Measurements from ENCODE around the gene RNASEH2B.
A peak's percentile ranks its signal among the peaks of the same experiment; 100 is the strongest.

The RNASEH2B gene

DNA sequence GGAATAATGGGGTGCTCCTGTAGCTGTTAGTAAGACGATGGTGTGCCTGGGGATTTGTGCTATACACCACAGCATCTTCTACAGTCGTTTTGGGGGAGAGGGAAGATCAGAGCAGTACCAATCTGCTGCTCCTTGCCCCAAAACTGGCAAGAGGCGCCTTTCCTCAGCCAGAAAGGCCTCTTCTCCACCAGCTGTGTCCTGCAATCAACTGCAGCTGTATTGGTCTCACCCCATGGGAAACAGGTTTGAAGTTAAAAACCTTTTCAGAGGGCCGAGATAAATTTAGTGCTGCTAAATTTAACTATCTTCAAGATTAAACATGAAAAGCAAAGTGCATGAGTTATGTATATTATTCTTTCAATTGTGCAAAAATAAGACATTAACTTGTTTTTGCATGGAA lies 1.2 kb upstream of the RNASEH2B start:
- DNase-seq (ENCODE audit: low read depth): no peak

DNA sequence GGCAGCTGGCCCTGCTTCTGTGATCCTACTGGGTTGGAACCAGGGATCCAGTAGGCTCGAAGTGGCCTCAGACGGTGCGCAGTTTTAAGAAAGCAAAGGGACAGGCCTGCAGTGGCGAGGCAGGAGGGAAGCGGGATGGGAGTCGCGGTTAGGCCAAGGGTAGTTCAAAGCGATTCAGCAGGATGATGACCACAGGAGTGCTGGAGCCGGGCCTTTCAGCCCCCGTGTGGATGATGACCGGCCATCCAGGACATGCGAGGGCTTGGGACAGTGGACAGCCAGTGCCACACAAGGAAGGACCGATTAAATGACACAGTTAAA lies 854 bp downstream of the RNASEH2B start:
- DNase-seq (ENCODE audit: low read depth): peak; percentile 77

DNA sequence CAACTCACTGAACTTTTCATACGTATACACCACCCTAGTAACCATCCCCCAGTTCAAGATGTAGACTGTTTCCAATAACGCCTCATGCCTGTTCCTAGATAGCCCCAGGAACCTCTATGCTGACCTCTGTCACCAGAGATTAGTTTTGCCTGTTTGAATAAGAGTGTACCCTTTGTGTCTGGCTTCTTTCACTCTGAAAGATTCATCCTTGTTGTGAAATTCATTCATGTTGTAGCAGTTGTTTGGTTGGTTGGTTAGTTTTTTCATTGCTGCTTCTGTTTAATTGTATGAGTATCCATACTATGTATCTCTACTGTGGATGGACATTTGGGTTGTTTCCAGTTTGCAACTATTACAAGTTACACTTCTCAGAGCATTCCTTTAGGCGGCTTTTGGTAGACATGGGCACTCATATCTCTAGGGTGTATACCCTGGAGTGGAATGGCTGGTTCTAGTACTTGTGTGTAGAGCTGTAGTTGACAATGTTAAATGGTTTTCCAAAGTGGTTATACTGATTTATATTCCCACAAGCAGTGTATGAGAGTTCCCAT lies 1.6 kb downstream of the RNASEH2B start:
- DNase-seq (ENCODE audit: low read depth): peak; percentile 16

DNA sequence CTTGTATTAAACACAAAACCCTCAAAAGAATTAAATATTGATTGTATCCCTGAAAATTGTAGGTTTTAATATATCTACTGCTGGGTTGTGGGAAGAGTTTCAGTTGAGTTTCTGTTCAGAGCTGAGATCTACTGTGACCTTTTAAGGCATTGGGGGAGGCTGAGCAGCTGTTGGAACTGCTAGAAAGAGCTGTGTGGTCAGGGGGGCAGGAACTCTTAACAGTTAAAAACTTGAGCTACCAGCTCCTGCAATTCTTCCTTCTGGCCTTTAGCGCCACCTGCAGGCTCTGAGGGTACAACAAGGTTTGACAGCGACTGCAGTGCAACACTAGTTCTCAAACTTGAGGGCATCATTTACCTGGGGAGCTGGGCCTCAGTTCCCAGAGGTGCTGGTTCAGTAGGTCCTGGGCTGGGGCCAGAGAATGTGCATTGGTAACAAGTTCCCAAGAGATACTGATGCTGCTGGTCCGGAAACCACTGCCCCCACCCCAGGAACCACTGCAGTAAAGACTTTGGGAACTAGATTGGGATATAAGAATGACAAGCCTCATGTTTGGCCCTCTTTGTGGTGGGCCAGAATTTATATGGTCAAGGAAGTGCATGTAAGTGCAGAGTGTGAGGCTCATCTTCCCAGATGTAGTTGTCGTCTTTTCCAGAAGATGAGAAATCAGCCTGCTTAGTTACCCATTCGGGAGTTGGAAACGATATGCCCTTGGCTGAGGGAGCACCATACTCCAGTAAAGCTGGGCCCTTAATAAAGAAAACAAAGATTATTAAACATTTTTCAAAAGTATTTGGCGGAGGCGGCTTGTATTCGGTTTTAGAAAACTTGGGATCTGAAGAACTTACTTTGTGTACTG lies 2.6 kb downstream of the RNASEH2B start:
- DNase-seq (ENCODE audit: low read depth): peak; percentile 88

DNA sequence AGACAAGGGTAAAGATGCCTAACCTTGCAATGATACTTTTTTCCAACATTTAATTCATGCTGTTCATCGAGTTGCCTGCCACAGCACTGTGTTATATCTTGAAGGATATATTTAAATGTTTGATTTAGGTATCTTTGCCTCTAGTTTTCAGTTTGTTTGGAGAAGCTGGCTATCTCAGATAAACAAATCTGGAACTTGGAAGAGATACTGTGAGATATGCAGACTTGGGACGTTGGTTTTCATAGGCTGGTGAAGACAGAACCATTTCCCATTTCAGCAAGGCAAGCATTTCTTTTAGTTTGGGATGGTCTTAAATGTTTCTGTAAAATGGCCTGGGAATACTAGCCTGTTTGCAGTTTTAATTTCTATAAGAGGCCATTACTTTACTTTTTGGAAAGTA lies 3.3 kb downstream of the RNASEH2B start:
- no peak for DNase-seq (ENCODE audit: low read depth)

DNA sequence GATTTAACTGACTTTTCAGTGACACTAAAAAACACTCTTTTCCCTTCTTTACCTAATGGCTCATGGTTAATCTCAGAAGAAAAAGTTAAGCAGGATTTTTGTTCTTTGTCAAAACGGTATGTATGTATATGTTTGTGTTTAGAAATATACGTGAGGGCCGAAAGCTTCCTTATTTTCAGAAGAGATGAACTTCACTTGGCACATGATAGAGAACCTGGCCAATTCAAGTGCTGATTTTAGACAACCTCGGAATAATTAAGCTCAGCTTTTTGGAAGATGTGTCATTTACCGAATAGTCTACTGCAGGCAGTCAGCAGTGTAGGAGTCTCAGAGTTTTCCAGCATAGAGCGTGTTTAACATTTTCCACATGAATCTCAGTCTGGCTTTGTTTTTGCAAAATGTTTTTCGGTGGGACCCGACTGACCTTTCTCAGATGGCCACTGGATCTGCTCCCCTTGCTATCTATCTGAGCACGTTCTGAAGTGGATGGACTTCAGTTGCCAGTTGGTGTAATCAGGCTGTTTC lies 4.6 kb downstream of the RNASEH2B start:
- DNase-seq (ENCODE audit: low read depth): no peak

DNA sequence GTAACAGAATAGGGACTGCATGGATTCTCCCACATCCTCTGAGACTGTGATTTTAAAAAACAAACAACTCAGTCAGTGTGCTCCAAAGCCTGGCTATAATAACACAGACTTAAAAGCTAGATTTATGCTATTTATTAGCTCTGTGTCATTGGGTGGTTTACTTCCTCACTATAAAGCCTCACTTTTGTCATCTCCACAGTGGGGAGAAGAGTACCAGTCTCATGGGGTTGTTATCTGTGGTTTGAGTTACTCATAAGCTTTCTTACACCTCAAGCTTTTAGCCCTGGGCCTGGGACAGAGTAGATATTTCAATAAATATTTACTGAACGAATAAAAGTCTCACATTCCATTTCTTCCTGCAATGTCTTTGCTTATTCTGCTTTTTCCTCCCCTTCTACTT lies 5.3 kb downstream of the RNASEH2B start:
- DNase-seq (ENCODE audit: low read depth): peak; percentile 59

DNA sequence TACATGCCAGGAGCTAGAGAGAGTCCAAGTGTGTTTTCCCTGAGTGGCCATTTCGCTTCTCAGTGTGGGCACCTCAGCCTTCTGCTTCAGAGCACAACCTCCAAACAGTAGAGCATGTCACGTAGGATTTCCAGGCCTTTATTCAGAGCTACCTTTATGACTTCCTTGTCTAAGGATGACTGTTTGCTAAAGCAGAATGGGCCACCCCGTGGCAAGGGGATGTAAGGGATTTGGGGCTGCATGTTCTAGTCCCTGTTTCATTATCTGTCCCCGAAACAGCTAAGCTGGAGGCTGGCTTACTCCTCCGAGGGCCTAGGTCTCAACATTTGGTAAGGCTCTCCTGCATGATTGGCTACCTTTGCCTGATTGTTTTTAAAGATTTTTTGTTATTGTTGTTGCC lies 6.0 kb downstream of the RNASEH2B start:
- no peak for DNase-seq (ENCODE audit: low read depth)

DNA sequence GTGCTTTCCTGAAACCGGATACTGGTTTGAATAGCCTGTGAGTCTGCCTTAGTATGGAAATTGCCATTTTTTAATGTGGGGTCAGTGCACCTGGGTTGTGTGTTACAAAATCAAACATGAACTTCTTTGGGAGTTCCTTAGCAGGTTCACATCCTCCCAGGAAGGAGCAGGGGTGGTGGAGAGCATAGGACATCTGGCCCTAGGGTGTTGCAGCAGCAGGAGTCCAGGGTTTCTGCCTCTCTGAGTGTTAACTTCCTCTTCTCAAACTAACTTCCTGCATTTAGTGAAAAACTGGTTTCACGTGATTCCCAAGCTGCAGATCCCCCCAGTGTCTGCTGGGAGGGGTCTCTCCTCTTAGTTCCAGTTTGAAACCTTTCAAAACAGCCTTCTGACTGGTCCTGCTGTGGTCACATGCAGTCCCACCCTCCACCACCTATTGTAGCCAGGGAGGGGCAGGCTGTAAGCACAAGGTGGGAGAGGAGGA lies 7.2 kb downstream of the RNASEH2B start:
- DNase-seq (ENCODE audit: low read depth): no peak

DNA sequence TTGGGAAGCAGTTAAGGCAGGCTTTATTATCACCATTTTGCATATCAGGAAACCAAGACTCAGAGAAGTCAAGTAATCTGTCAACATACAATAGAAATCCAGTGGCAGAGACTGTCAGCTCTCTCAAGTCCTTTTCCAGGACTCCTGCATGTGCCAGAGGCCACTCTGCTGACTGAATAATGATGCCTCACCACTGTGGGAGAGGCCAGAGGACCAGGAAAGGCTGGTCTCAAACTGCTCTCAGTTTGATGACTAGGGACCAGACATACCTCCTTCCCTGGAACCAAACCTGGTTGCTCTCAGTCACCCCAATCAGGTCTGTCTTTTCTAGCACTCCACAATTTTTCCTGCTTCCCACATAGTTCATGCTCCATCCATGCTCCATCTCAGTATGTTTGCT lies 8.0 kb downstream of the RNASEH2B start:
- DNase-seq (ENCODE audit: low read depth): no peak

DNA sequence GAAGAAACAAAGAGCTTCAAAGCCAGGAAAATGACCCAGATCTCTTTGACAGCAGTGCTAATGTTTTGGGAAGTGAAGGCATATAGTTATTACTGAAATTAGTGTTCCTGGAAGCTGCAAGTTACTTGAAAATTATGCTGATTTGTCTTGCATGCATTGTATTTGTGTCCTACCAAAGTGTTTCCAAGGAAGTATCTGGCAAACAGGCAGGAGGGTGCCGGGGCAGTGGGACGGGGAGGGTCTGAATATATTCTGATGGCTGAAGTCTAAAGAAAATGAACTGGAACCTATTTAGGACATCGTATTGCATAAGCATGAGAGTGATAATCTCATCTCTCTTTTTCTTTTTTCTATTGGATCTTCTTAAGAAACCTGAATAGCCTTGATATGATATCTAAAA lies 9.0 kb downstream of the RNASEH2B start:
- no peak for DNase-seq (ENCODE audit: low read depth)

DNA sequence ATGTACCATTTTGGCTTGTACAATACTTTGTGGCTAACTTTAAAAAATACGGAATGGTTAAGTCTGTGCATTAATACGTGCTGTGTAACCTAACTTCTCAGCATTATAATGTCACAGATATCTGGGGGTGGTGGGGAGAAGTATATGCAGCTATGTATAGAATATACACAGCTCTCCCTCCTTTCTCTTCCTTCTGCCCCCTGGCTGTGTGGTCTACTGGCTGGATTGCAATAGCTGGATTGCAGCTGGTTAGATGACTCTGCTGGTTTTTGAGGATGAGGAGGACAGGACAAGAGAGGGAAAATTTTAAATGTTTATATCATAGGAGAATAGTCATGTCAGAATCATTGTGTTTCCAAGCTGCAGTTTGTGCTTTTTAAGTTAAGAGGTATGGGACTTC lies 9.7 kb downstream of the RNASEH2B start:
- no peak for DNase-seq (ENCODE audit: low read depth)

DNA sequence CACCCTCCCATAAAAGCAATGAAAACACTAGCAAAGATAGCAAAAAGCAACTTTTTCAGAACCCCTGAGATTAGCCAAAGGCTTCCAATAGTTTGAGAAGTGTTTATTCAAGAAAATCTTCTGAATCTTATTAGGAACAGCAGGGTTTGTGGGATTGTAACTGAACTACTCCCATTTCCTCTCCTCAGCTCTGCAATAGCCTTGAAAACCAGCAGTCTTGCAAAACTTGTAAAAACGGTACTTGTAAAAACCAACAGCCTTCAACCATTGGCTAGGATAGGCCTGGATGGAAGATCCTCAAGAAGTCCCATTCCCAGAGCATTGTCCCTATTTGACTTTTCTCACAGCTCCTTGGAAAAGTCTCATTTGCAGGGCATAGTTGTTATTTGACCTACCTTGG lies 12.1 kb downstream of the RNASEH2B start:
- DNase-seq (ENCODE audit: low read depth): no peak

DNA sequence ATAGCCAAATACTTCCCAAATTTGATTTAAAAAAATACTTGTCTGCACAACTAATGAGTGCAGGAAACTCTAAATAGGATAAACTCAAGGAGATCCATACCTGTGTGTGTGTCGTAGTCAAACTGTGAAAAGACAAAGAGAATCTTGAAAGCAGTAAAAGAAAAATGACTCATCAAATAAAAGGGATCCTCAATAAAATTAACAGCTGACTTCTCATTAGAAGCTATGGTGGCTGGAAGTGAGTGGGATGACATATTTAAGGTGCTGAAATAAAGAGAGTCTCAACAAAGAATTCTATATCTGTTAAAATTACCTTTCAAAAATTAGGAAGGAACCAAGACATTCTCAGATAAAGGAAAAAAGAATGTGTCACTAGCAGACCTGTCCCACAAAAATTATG lies 13.7 kb downstream of the RNASEH2B start:
- peak; percentile 8 for DNase-seq (ENCODE audit: low read depth)

DNA sequence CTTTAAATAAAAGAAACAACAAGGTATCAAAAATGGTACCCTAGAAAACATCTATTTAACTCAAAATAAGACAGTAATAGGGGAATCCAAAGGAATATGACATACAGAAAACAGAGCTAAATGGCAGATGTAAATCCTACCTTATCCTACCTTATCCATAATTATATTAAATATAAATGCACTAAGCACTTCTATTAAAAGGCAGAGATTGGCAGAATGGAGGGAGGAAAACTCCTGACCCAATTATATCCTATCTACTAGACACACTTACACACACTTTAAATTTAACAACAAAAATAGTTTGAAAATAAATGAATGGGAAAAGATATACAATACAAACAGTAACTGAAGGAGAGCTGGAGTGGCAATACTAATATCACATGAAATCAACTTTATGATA lies 14.4 kb downstream of the RNASEH2B start:
- DNase-seq (ENCODE audit: low read depth): no peak

DNA sequence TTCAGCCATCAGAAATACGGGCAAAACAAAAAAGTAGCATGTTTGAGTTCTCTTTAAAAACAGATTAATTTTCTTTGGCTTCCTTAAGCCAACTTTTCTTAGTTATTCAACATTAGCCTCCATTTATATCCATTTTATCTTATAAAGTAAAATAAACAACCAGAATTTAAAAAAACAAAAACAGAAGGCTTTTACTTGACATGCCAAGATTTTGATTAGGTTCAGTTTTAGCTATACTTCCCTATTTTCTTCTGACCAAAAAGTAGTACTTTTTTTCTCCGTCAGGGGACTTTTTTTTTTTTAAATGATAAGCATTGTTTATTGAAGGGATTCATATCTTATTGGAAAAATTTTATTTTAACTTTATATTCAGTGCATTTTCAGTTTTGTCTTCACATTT lies 18.1 kb downstream of the RNASEH2B start:
- DNase-seq (ENCODE audit: low read depth): no peak

DNA sequence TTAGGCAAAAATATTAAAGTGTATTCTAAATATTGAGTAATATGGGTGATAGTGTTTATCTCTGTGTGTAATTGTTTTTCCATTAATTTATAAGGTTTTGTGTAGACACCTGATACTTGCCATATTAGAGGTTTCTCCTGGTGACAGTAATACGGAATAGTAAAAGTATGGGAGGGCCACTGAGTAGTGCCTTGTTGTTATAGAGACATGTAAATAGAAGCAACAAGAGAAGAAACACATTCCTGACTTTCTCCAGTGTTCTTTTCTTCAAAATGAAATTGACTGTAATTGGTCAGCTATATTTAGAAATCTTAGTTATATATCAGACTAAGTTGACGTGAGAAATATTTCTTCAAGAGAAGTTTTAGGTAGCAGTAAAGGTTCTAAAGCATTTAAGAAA lies 18.5 kb downstream of the RNASEH2B start:
- no peak for DNase-seq (ENCODE audit: low read depth)

DNA sequence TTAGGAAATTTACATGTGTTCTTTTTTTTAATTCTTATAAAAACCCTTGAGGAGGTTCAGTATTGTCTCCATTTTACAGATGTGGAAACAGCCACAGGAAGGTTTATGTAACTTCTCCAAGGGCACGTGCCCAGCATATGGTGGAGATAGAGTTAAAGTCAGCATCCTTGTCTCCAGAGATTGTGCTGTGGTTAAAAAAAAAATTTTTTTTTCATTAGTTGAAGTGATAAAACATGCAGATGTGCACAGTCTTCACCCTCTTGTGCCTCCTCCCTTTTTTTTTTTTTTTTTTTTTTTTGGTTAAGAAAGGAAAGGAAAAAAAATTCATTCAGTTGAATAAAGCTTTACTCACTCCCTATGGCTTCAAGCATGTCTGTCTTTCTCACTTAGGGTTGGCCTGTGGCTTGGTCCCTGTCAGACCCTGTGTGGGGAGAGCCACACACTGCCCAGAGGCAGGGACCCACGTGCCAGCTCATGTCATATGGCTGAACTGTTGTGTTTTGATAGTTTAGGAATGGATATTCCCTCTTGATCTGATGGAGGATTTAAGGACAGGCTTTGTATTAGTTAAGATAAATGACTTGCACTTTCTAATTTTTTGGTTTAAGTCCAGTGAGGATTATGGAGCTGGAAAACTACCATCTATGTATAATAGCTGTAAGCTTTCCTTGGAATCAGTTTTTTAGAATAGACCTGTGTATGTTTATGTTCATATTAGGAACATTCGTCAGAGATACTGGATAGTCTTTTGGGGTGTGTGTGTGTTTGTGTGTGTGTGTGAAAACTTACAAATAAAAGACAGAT lies 19.3 kb downstream of the RNASEH2B start:
- no peak for DNase-seq (ENCODE audit: low read depth)

DNA sequence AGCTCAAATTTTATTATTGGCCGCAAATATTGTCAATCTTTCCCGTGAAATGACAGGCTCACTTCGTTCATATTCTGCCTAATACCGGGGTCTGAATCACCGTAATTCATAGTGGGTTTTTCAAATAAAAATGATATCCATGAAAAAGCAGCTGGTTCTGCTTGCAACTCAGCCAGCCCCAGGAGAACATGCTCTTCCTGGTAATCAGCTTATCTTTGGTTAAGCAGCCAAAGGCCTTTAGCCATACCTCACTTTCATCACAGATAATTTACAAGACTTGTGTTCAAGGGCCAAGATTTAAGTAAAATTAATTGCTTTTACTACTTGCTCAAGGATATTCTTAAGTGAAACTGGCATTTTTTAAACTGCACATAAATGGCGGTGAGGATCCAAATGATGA lies 22.5 kb downstream of the RNASEH2B start:
- DNase-seq (ENCODE audit: low read depth): no peak

DNA sequence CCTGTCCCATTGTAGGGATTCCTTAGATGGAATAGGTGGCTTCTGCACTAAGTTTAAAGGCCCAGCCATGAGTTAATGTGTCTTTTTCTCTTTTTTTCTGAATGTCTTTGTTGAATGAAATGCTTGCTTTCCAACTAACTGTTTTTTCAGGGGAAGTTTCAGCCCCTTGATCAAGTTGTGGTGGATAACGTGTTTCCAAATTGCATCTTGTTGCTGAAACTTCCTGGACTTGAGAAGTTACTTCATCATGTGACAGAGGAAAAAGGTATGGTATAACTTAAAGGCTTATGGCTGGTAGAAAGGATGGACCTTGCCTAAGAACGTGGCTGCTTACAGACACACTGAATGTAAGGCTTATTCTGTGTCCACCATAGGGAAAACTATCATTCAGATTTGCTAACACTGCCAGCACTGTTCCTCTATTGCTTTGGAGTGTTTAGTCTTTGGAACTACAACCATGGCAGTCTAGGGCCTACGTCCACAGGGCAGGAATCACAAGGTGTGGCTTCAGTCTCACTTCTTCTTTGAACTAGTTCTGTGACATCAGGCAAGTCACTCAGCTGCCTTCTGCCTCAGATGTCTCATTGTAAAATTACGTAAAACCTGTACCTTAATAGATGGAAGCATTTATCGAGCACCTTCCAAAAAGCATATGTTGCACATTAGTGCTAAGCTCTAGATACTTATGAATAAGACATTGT lies 25.3 kb downstream of the RNASEH2B start:
- no peak for DNase-seq (ENCODE audit: low read depth)

DNA sequence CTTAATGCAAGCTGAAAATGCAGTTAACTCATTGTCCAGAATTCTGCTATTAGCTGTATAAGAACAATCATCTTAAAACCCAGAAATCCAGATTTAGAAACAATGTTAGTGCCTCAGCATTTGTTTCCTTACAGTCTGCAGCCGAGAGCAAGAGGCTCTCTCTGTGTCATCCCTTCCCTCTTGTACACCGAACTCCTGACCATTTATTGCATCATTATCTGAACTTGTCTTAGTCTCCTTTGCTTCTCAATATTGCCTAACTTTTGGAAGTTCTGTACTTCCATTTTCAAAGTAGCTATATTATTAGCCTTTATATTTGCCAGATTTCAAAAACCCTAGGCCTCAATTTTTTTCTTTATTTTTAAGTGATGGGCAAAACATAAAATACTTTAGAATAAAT lies 27.1 kb downstream of the RNASEH2B start:
- no peak for DNase-seq (ENCODE audit: low read depth)

DNA sequence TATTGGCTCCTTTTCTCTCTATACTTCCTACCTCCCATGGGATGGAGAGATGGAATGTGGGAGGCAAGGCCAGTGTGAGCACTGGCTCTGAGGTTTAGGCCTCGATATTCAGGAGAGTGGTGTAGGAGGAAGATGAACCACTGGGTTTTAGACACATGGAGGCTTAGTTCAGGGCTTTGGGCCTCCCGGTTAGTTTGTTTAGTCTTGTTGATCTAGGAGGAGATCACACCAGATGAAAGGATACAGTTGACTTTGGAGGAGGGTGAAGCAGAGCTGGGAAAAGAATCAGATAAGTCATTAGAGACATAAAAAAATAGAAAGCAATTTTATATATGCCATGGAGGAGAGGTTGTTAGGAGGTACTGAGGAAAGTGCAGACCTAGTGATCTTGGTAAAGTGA lies 30.9 kb downstream of the RNASEH2B start:
- DNase-seq (ENCODE audit: low read depth): no peak
